ENCODE measurements around the gene ATP2C2.
A peak's percentile ranks its signal among the peaks of the same experiment; 100 is the strongest.

ATP2C2 gene

DNA sequence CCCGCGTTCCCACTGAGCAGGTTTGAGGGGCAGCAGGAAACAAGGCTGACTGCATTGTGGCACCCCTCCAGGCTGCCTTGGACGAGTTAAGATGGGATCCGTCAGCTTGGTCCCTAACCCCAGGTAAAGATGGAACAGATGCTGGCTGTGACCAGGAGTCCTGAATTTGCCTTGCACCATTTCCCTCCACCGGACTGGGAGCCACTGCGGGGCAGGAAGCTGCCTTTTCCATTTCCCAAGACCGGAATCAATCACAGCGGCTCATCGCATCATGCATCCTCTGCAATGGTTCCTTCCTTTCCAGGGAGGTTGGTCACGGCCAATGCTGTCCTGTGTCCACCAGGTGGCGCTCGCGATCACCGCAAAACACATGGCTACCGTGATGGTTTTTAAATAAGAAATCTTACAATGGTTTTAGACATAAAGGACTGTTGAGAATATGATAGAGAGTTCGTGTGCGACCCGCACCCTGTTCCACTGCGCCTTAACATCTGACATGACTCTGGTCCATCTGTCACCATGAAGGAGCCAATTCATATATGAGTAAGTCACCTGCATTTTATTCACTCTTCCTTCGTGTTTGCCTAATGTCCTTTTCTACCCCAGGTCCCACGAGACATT lies 143.0 kb downstream of the ATP2C2 start:
- no peak for FAIRE-seq
- TF ChIP-seq, protein P1, sequence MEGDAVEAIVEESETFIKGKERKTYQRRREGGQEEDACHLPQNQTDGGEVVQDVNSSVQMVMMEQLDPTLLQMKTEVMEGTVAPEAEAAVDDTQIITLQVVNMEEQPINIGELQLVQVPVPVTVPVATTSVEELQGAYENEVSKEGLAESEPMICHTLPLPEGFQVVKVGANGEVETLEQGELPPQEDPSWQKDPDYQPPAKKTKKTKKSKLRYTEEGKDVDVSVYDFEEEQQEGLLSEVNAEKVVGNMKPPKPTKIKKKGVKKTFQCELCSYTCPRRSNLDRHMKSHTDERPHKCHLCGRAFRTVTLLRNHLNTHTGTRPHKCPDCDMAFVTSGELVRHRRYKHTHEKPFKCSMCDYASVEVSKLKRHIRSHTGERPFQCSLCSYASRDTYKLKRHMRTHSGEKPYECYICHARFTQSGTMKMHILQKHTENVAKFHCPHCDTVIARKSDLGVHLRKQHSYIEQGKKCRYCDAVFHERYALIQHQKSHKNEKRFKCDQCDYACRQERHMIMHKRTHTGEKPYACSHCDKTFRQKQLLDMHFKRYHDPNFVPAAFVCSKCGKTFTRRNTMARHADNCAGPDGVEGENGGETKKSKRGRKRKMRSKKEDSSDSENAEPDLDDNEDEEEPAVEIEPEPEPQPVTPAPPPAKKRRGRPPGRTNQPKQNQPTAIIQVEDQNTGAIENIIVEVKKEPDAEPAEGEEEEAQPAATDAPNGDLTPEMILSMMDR (IDR thresholded peaks at IDR 0.05; ENCODE audit: insufficient read depth, missing control alignments) = peak; percentile 96
- DNase-seq (ENCODE audit: insufficient read length, low spot score) = no peak

DNA sequence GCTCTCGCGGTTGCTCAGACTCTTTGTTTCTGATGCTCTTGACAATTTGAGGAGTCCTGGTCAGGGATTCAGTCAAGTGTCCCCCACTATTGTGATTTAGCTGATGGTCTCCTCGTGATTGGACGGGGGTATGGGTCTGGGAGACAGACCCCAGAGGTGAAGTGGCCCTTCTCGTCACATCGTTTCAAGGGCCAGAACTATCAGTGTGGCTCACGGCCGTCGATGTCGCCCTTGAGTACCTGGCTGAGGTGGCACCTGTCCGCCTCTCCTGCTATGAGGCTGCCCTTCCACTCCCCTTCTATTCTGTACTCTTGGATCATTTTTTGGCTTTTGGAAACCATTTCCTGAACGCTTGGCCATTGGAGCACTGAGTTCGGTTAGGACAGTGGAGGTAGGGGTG lies 143.5 kb downstream of the ATP2C2 start:
- DNase-seq (ENCODE audit: insufficient read length, low spot score) = no peak
- TF ChIP-seq, protein P1 (IDR thresholded peaks at IDR 0.05; ENCODE audit: insufficient read depth, missing control alignments) = no peak
- FAIRE-seq = no peak

DNA sequence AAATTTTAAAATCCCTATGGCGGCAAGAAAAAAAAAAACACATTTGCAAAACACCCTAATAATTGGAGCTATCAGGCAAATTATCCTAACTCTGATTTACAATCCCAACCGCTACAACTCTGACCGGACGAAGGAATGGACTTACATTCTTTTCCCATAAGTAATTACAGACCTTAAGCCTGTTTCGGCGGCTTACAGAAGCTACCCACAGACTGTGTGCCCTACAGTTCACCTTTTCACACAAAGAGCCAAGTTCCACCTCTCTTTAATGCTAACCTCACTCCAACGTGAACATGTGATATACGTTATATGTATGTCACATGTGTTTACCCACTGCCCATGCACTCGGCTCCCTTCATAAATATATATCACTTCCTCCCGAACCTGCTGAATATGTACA lies 144.8 kb downstream of the ATP2C2 start:
- FAIRE-seq (no peak), DNase-seq (ENCODE audit: insufficient read length, low spot score) (no peak)
- TF ChIP-seq, protein P1 (IDR thresholded peaks at IDR 0.05; ENCODE audit: insufficient read depth, missing control alignments) = no peak

DNA sequence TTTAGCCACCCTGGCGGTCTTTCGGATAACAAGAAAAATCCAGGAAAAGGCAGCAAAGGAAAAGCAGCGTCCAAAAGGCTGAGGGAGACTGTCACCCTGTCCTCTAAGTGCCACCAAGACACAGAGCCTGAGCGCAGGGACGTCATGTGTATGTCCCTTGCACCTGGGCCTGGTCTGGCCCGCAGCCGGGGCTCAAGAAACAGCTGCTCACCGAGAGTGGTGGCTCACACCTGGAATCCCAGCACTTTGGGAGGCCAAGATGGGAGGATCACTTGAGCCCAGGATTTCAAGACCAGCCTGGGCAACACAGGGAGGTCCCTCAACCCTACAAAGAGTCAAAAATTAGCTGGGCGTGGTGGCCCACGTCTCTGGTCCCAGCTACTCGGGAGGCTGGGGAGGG lies 145.3 kb downstream of the ATP2C2 start:
- TF ChIP-seq, protein P1 (IDR thresholded peaks at IDR 0.05; ENCODE audit: insufficient read depth, missing control alignments) = no peak
- FAIRE-seq (no peak), DNase-seq (ENCODE audit: insufficient read length, low spot score) (no peak)

Data from D721Med (cell line).